ENCODE measurements around the gene ACOD1.
A peak's percentile ranks its signal among the peaks of the same experiment; 100 is the strongest.

ACOD1 gene

GRCh38 chr13:77000475-77000874 lies 52.2 kb downstream of the ACOD1 start:
- no peak for DNase-seq (ENCODE audit: low read depth)
- TF ChIP-seq CTCF (conservative IDR thresholded peaks at IDR 0.05; ENCODE audit: low read depth, low read length): no peak
- H3K4me3 ChIP-seq (ENCODE audit: low read depth, low read length): no peak overlapping the region

GRCh38 chr13:77001540-77001939 lies 53.2 kb downstream of the ACOD1 start:
- no peak for DNase-seq (ENCODE audit: low read depth)
- TF ChIP-seq CTCF (conservative IDR thresholded peaks at IDR 0.05; ENCODE audit: low read depth, low read length): no peak
- no peak overlapping the region for H3K4me3 ChIP-seq (ENCODE audit: low read depth, low read length)

GRCh38 chr13:77001963-77002587 lies 53.8 kb downstream of the ACOD1 start:
- H3K4me3 ChIP-seq (ENCODE audit: low read depth, low read length): no peak overlapping the region
- DNase-seq (ENCODE audit: low read depth): no peak
- no peak for TF ChIP-seq CTCF (conservative IDR thresholded peaks at IDR 0.05; ENCODE audit: low read depth, low read length)

- no peak overlapping the region for H3K4me3 ChIP-seq (ENCODE audit: low read depth, low read length)
- peak; percentile 62 for DNase-seq (ENCODE audit: low read depth)
- TF ChIP-seq CTCF (conservative IDR thresholded peaks at IDR 0.05; ENCODE audit: low read depth, low read length): peak; percentile 73
Observed at GRCh38 chr13:77002590-77003190, 54.4 kb downstream of the ACOD1 start.
